DLD1 (cell line): Measurements from ENCODE around the gene TNIK.
"Not testable (repeated sequence)": the region's sequence is repeated elsewhere in the genome, so short reads cannot be mapped to it uniquely, and the experiment has no call there.

Experiments
- in situ Hi-C: cut with HindIII; loops from 2 replicates; pipeline ENCODE4 v1.10.0; 2017; ENCODE audit warnings: low sequenced_read_pairs

TNIK gene

DNA sequence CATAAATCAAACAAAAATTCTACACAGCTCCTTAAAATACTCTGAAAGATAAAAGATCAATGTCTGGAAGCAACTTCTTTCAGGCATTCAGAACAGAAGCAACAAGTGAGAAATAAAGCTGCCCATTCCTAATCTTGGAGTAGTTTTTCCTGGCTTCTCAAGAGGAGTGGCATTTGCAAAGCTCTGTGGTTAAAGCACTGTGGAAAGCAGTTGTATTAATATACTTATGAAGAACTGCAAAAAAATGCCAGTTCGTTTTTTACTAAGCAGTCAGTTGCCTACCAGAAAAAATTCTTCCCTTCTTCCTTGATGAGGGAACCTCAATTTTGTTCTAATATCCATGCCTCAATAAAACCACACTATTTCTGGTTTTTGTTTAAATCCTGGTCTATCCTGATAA is 197.8 kb downstream of the TNIK start:
- in situ Hi-C loops, result no loop called here

DNA sequence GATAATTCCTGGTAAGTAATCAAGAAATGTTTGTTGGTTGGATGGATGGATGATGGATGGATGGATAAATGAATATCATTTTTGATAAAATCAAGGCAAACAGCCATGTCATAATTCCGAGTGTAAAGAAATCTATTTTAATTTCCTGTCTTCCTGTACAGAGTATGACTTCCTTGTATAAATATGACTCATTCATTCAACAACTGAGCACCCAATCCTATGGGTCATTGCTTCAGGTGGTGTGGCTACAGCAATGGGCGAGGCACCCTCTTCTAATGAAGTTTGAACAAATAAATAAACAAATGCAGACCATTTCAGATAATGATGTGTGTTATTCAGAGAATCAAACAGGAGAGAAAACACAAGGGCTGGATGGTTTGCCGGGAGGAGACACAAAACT is 198.7 kb downstream of the TNIK start:
- in situ Hi-C loops, result no loop called here

DNA sequence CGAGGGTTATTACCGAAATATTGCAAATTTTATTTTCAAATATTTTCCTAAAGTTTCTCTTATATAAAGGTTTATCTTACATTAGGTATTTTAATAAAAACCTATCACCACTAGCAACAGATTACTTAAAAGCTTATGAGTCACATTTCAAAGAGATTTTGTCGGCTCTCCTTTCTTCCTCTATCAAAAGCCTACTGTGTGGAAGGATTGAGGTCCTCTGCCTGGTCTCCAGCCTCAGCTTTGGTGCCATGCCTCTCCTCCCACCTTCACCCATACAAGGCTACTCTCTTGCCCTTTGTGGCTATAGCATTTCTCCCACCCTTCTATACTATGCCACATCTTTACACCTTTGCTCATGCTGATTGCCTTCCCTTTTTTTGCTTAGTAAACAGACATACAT is 199.3 kb downstream of the TNIK start:
- in situ Hi-C loops, result no loop called here

DNA sequence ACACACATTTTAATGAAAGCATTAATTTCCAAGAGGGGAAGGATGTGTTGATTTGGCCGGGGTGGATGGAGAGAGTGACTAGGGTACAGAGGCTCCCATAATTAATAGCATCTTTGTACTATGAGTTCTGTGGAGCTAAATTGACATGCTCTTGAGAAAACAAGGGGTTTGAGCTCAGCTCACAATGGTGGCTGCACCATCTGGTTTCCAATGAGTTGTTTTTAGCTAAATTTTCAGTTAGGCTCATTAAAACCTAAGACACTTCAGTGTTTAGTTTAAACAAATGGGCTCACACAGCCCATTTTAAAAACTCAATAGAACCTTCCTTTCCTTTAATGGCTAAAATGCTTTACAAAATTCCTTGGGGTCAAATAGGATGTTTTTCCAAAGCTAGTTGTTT is 199.7 kb downstream of the TNIK start:
- in situ Hi-C loops, result no loop called here

DNA sequence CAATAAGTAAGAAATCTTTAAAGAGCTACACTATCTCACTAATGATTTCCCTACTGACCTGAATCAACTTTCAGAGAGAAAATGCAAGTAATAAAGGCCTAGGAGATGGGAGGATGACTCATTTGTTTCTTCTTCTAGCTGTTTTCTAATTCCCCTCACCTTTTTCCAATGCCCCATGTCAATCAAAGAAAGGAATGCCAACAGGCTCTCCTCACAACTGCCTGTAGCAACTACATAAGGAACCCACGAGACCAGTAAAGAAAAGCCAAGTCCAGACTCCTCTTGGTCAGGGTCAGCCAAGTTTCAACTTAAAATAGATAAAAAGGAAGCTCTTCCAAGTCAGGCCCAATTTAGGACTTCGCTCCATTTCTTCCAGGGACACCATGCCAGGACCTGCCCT is 201.9 kb downstream of the TNIK start:
- in situ Hi-C loops, result no loop called here

DNA sequence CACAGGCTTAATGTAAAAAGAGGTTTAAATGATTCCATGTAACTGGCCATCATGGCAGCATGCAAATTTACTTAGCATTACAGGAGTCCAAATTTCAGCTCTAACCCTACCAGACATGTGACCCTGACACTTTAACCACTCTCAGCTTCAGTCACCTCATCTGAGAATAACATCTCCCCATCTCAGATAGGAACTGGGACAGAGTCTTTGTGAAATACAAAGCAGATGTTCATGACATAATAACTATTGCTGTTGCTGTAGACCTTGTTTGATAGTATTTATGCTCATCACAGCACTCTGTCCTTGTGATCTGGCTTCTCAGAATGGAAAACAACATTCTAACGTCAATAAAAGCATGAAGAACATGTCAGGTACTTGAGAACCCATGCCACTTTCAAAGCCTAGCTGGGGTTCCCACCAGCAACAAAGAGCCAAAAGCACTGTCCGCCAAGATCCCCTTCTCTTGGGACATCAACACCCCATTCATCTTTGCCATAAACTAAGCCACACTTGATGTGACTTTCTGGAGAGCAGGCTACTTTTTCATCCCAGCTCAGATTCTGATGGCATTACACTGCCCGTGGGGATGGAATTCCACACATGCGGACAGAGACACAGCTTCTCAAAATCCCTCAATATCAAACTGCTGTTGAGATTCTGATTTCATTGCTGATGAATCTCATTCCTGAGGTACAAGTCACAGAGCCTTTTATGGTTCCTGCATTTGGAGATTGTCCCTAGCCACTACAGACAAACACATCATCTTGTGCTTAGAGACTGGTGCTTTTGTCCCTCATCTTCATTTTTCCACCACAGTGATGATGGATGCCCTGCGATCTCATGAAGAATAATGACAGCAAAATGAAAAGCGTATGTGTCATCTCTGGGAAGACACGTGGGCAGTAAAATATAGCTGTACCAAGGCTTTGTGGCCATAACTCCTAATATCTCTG is 202.7 kb downstream of the TNIK start:
- in situ Hi-C loops, result no loop called here

DNA sequence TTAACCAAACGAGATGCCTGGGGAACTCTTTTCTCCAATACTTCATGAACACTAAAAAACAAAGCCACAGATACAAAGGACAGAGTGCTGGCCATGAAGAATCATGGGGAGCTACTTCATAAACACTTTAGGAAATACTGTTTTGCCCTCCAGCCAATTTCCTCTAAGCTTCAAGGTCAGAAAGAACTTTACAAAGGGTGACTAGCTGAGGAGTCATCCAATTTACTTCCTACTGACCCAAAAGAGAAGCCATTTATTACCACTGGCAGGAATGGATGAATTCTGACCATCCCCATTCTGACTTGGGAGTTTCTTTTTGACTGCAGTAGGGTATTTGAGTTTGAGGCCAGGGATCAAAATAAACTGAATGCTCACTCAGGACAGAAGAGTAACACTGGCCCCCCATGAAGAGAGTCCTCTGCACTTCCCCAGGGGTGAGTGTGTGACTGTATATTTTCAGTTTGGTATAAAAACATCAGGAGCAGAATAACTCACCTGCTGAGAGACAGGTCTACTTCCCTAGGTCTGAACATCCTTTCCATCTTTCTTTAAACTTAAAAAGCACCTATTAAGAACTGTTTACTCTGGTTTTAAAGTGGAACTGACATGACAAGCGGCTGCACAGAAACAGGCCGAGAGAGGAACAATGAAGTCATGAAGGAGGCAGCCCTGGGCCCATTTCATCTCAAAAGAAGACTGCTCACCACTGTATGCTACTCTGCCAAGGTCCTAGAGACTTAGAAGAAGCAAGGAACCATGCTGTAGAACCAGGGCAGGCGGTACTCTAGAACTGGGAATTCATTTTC is 203.6 kb downstream of the TNIK start:
- in situ Hi-C loops, result no loop called here

DNA sequence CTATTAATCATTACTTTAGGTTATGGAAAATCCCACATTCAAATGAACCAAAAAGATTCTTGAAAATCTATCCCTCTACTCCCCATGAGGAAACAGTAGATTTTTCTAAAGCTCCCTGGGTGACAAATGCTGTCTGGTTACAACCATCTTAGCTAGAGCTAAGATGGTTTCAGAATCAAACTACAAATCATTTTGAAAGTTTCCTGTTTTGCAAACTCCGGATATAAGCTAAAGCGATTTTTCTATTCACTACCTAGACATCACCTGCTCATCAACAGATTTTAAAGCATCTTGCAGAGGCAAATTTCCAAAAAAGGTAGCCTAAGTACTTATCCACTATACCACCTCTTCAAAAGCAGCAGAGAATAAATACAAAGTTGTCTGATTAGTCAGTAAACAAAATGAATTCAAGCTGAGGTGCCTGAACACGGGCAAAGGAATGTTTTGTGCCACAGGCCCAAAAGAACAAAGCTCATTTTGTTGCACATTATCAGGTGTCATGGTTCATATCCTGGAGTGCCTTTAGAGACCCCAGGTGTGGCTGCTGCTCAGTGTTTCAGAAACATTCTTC is 204.9 kb downstream of the TNIK start:
- in situ Hi-C loops, result no loop called here

DNA sequence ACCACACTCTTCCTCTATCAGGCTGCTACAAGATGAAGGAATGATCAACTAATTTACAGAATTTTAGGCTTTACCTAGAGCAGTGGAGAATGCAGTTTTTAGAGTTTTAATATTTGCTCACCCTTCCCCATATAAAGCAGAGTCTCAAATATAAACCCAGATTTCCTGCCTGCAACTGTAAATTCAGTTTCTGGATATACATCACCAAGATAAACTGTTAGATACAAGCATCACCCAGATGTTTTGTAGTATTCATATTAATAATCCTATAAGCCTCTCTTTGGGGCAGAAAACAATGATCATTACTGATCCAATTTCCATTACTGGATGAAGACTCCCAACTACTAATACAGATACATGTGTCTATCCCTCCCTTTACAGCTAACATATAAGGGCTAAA is 205.9 kb downstream of the TNIK start:
- in situ Hi-C loops, result no loop called here

DNA sequence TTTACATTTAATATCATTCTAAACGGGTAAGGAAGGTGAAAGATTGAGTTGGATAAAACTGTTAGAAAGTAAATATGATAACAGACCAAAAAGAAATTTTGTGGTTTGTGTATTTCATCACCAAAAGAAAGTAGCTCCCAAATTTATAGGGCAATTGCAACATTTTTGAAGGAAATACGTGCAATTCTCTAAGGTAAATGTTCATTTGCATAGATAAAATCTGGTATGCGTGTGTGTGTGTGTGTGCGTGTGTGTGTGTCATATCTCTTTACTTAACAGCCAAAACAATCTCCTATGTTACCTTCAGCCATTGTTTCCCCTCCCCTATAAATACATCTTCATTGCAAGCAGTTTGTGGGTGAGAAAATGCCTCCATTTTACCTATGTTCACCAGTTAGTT is 208.4 kb downstream of the TNIK start:
- in situ Hi-C loops, result no loop called here

DNA sequence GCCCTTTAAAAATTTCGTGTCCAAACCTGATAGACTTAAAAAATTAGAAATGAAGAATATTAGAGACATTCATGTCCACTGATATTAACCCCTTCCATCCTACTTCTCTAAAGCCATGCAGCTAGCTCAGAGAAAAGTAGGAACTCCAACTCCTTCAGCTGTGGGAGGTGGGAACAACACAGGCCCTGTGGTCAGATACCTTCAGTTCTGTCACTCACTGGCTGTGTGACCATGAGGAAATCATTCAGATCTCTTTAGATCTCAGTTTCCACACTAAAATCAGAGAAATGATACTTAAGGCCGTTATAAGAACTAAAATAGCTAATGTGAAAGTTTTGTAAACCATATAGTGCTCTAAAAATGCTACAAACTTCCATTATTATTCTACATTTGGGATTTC is 209.8 kb downstream of the TNIK start:
- in situ Hi-C loops, result no loop called here

DNA sequence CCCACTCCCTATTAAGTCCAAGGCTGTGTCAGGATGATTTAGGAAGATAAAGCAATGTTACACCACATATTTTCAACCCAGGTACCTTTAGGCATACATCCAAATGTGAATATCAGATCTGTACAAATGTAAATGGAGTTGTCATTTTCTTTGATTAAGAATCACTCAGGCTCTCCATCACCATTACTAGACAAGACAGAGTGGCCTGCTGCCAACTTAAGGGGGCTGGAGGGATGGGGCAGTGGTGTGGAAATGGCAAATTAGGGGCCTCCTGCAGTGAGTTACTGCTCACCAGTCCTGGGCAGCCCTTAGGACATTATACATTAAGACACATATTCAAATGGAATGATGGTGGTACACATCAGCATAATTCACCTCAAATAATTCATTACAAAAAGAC is 211.0 kb downstream of the TNIK start:
- in situ Hi-C loops, result no loop called here

DNA sequence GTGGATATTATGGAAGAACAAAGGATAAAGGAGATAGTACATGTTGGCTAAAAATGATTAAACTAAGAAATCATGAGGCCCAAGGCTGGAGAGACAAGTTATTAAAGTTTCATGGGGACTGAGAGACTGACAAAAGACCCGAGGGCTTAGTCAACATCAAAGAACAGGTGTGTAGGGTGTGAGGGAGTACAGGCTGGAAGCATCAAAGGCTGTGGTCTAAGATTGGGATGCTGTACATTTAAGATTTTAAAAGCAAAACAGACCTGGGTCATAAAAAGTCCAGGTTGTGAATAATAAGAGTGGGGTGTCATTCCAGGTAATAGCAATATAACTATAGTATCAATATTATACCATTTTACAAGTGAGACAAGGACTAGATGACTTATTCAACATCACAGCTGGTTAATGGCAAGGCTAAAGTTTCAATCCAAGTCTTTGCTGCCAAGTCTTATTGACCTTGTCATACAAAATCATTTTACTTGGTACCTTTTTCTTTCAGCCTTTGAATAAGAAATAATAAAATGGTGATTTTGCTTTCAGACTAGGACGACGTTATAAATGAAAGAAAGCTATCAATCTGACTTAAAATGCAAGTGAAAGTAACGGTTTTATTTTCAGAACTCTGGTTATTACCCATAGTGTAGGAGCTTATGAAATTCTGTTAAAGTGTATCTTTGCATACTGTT is 211.6 kb downstream of the TNIK start:
- in situ Hi-C loops, result no loop called here

DNA sequence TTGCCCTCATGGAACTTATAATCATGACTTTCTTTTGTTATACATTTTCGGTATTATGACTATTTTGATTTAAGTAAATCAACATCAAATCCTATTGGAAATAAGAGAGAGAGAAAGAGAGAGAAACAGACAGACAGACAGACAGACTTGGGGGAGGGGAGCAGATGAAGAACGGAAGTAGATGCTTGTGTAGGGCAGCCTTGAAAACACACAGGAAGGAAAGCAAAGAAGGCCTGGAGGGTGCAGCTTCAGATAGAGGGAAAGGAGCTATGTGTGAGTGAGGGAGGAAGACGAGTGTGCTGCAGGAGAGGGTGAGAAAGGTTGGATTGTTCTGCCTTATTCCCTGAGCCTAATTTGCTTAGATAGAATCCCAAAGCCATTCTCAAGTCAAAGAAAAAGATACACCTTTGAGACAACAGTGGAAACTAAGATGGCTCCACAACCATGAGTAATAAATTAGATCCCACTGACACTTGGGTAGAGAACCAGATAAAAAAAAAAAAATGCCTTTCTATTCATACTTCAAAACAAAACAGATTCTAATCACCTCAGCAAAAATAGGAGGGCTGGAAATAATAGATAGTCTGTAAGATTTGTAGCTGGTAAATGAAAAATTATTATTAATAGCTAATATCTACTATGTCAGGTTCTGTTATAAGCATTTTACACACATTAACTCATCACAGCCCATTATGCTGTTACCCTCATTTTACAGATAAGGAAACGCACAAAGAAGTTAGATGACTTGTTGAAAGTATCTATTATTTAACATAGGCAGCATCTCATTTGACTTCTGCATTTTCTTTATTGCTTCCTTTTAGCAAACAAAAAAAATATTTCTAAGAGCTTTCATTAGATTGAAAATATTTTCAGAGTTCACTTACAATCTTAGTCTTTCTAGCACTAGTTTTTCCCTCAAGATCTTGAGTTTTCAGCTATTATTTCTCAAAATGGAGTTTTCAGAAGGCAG is 214.1 kb downstream of the TNIK start:
- in situ Hi-C loops, result no loop called here

DNA sequence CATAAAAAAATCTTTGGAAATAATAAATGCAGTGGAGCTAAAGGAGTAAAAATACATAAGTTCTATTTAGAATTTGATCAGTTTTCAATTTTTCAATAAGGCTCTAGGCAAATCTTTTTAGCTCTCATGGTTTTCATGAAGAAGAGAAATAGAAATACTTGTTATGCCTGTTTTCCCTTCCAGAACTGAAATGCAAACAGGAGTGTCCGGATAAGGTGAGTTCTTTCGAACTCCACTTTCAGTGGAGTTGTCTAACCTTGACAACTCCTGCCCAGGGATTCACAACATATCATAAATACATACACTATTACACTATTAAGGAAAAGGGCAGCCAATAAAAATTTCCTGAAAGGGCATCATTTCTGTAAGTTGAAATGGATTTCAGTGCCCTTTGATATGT is 217.3 kb downstream of the TNIK start:
- in situ Hi-C loops, result no loop called here

DNA sequence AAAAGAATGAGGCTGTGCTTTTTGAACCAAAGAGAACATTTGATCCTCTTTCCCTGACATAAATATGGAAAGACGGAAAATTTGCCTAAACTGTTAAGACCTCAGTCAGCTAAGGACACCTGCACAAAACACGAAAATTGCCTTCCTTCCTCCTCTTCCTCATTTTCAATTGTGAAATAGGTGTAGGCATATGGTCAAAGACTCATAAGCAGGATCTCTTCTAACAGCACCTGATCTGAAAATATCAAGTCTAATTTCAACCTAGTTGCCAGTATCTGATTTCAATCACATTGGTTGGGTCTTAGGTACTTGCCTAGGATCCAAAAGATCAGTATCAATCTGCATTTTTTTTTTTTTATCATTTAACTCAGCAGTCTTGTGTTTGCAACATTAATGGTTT is 218.0 kb downstream of the TNIK start:
- in situ Hi-C loops, result no loop called here

DNA sequence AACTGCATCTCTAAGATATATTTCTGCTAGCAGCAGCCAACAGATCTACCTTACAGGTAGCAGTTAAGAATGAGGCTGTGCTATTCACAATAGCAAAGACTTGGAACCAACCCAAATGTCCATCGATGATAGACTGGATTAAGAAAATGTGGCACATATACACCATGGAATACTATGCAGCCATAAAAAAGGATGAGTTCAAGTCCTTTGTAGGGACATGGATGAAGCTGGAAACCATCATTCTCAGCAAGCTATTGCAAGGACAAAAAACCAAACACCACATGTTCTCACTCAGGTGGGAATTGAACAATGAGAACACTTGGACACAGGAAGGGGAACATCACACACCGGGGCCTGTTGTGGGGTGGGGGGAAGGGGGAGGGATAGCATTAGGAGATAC is 218.6 kb downstream of the TNIK start:
- in situ Hi-C loops, result not testable (repeated sequence)

DNA sequence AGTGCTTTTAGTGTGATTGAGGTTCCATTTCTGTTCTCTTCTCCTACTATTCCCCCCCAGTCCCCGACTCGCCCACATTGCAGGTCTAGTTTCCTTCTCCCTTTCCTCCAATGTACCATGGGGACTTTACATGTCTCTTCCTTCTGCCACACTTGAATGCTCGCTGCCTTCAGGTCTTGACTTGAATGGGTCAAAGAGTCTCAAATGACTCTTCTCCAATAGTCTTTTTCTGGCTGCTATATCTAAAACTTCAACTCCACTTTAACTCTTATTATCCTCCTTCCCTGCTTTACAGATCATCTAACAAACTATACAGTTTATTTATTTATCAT is 219.7 kb downstream of the TNIK start:
- in situ Hi-C loops, result no loop called here

DNA sequence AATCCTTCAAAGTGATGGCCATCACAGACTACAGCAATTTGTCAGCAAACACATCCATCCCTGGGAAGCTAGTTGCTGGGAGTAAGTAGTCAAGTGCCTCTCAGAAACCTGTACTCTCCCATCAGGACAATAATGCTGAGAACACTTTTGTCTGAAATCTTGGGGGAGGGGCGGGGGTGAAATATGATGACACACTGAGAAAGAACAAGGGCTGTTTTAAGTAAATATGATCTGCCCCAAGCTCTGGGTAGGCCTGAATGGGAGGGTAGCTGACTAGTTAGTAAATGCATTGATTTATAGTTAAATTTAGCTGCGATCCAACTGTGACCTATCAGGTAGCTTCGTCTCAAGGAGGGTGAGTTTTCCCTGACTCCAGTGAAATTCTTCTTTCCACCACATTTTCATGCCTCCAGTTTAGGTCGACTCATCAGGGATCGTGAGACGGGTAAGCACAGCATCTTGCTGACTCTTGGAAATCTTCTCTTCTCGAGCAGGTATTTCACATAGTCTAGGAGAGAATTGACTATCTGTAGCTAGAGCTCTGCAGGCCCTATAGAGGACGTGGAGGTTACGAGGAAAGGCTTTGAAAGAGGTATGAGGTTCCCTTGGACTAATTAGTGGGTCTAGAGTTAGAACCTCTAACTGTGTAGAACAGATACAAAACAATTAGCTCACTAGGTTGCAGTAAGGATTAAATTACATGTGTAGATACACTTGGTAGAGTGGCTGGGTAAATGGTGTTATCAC is 220.3 kb downstream of the TNIK start:
- in situ Hi-C loops, result no loop called here

DNA sequence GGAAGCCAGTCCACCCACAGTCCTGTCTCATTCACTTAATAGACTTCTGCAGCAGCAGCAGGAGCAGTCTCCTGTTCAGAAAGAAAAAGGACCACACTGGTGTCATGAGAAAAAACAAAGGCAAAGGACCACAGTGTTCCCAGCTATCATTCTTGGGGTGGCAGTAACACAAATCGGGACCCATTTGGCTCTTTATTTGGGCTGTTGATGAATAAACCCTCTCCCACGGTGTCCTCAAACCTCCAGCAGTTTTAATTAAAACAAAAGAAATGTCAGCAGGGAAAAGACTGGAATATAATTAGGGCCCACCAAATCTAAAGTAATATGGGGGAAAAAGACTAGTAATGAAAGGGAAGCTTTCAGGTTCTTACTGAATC is 223.2 kb downstream of the TNIK start:
- in situ Hi-C loops, result no loop called here
